Stimulated activated CD8-positive, alpha-beta memory T cell treated with anti-CD3 and anti-CD28 coated beads, Interleukin-7, amount 100 ng/mL, for 4 hours (primary cell): ENCODE results near the gene GPR155.
A peak's percentile ranks its signal among the peaks of the same experiment; 100 is the strongest.

Experiments
- DNase-seq, 2 donors: peaks; one replicate each; pipeline ENCODE4 v3.0.0-alpha.2; 2020; ENCODE audit warnings: low read depth in 2 of 2

GPR155 gene, protein sequence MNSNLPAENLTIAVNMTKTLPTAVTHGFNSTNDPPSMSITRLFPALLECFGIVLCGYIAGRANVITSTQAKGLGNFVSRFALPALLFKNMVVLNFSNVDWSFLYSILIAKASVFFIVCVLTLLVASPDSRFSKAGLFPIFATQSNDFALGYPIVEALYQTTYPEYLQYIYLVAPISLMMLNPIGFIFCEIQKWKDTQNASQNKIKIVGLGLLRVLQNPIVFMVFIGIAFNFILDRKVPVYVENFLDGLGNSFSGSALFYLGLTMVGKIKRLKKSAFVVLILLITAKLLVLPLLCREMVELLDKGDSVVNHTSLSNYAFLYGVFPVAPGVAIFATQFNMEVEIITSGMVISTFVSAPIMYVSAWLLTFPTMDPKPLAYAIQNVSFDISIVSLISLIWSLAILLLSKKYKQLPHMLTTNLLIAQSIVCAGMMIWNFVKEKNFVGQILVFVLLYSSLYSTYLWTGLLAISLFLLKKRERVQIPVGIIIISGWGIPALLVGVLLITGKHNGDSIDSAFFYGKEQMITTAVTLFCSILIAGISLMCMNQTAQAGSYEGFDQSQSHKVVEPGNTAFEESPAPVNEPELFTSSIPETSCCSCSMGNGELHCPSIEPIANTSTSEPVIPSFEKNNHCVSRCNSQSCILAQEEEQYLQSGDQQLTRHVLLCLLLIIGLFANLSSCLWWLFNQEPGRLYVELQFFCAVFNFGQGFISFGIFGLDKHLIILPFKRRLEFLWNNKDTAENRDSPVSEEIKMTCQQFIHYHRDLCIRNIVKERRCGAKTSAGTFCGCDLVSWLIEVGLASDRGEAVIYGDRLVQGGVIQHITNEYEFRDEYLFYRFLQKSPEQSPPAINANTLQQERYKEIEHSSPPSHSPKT

DNA sequence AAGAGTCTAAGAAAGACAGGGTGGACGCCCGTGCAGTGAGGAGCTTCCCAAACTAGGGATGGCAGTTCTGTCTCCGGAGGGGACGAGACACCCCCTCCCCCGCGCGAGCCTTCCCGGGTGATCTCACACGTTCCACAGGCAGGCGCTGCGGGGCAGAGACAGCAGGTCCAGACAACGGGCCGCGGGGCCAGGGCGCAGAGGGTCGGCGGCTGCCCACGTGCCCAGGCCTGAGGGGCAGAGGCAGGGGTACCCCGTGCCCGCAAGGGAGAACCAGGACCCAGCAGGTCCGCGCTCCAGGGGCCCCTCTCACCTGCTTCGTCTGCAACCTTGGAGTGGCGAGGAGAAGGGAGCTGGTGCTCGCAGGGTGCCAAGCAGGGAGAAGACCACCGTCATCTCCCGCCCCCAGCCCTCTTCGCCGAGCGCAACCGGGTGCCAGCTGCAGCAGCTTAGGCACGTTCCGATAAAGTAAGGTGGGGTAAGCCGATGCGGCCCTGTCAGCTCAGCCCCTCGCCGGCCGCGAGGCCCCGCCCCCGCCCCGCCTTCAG is at the start of gene GPR155:
Gene GPR155, minus strand, starts transcription at position 467 of the 545 bp plus-strand sequence. CDS start 5,073 bp downstream, outside the sequence.
- DNase-seq, result peak in 1 of 2 donors; percentile 19

DNA sequence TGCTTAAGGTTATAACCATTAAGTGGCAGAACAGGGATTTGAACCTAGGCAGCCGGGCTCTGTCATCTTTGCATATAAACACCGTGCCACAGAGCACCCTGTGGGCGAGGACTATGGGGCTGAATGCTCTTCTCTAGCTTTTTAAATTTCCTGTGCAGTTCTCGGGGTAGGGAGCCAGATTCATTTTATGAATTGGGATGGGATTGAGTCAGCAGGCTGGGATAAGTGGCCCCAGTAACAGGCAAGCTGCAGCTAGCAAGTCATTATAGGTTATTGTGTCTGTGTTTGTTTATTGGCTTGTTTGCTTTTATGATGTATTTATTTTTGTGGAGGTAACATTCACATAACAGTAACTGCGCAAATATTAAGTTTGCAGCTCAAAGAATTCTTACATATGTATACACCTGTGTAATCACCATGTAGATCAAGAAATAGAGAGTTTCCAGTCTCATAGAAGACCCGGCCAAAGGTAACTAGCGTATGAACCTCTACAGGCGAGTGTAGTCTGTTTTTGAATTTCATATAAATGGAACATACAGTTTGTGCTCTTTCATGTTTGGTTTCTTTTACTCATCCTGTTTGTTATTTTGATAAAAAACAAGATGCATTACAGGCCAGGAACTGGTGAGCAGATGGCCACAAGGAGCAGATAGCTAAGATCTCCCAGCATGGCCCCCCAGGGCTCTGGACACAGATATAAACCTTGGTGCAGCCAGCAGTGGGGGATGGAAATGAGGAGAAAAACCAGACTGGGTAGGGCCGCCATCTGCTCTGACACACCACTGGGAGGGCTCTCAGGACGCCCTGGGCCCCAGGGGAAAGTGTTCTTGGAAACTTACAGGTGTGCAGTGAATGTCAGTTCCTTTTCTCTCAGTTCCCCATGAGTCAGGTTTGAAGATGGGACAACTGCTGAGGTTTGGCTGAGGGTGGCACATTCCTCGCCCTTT is 49.2 kb upstream of the GPR155 start:
- DNase-seq, result no peak

DNA sequence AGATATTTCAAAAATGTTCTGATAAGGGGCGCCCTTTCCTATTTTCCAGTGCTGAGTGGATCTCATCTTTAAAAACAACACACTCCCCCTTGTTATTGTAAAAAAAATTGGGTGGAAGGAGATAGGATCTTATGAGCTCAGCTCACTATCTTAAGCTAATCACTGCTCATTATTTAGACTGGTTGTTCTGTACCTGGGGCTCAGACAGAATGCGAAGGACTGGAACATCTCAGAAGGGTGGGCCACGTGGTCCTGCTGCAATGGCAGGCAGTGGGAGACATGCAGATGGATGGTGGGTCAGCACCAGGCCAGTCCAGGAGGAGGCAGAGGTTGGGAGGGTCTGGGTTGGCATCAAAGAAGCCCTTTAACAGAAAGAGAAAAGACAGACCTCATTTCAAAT is 48.3 kb upstream of the GPR155 start:
- DNase-seq, result no peak

DNA sequence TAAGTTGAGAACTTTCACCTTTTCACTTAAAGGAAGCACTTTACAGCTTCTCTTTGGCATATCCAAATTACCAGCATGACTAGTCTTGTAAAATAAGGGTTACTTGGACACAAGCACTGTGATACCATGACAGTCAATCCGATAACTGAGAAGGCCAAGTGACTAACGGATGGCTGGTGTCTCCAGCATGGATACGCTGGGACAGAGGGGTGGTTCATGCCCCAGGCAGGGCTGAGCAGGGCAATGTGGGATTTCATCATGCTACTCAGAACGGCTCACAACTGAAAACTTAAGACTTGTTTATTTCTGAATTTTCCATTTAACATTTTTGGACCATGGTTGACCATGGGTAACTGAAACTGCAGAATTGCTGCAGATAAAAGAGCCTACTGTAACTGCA is 43.1 kb upstream of the GPR155 start:
- DNase-seq, result no peak

DNA sequence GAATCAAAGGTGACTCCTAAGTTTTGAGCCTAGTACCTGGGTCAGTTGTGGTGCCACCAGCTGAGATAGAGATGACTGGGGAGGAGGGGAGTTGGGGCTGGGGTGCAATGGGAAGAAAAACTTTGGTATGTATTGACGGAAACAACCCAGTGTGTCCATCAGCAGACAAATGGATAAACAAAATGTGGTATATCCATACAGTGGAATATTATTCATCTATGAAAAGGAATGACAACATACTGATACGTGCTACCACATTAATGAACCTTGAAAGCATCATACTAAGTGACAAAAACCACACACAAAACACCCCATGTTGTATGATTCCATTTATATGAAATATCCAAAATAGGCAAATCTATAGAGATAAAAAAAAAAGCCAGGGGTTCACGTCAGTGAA is 41.1 kb upstream of the GPR155 start:
- no peak for DNase-seq

DNA sequence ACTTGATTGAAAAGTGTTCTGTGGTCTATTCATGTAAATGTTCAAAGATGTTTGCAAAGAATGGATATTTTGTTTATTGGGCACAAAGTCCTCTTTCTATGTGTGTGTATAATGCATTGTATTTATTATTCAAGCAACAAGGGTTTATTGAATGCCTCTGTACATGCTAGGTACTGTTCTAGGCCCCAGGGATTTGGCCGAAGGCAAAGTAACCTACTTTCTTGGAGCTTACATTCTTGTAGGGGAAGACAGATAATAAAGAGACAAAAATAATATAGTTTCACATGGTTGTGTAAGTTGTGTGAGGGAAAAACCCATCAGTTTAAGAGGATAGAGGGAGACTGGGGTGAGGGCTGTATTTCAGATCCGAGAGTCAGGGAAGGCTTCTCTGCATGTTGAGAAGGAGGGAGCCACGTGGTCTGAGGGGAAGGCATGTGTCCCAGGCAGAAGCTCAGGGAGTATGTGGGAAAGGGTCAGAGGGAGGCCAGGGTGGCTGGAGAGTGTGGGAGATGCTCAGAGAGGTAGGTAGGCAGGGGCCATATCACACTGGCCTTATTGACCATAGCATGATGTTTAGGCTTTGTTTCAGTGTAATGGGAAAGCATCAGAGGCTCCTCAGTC is 40.4 kb upstream of the GPR155 start:
- DNase-seq, result no peak

DNA sequence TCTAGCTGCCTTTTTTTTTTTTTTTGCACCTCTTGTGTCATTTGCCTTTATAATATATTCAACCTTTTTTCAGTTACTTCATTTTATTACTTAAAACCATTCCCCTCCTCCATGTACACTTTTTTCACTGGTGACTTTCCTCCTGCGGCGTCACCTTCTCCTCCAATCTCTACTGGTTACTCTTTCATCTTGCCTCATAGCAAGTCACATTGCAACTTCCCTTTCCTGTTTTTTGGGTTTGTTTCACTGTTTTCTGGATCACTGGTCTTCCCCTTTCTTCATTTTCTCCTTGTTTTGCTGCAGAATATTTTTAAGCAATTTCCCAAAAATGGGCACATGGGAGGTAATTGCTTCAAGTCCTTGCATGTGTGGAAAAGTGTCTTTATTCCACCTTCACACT is 37.7 kb upstream of the GPR155 start:
- DNase-seq, result no peak

DNA sequence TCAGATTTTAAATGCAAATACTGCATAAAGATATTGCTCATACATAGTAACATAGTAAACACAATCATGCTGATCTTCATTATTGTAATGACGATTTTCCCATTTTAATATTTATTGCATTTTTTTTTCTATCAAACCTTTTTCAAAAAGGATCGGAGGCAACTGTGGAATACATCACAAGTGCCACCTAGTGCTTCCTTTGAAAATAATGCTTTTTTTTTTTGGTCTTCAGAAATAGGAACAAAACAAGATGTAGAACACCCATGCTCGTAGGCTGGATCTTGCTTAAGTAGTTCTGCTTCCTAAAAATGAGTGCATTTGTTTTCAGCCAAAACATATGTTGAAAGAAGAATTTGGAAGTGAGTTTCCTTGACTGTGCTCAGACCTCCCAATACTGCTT is 35.7 kb upstream of the GPR155 start:
- DNase-seq, result no peak

DNA sequence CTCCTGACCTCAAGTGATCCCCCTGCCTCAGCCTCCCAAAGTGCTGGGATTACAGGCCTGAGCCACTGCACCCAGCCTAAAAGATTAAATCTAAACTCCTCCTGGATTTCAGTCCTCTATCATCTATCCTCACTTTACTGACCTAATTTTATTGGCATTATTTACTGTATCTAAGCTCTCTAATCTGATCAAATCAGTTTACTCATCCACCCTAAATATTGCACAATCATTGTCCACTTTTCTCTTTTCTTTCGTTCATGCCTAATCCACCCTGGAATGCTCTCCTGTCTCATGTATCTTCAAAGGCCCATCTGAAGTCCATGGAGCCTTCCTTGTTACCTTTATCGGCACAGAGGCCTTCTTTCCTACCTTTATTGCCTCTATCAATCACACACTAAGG is 31.6 kb upstream of the GPR155 start:
- DNase-seq, result no peak

DNA sequence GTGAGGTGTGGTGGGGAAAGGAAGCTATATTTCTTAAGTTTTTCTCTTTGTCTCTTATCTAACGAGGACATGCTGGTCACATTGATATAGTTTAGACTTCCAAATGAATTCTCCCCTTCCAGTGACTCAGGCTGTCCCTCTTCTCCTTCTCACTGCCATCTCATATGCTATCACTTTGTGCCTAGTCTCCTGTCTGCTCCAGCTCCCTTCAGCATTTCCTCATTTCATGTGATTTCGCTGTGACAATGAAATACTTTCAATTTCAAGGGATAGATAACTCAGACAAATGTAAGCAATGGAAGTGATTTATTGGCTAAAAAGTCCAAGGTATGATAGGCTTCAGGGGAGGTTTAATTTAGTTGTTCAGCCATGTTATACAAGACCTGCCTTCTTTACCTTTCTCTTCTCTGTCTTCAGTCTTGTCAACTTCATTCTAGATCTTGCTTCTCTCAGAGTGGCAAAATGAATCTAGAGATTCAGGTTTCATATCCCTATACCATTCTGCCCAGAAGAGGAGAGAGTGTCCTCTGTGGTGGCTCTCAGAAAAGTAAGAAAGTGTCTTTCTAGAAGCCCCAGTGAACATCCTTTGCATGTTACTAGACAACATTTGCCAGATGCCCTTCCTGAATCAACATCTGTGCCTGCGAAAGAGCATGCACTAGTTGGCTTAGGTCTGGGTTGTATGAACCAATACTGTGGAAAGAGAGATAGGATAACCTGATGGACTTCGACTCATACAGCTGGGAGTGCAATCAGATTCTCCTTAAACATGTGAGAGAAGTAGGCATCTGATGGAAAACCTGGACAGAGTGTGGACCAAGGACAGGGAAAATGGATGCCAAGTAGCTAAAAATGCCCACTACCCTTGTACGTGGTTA is 29.9 kb upstream of the GPR155 start:
- no peak for DNase-seq

DNA sequence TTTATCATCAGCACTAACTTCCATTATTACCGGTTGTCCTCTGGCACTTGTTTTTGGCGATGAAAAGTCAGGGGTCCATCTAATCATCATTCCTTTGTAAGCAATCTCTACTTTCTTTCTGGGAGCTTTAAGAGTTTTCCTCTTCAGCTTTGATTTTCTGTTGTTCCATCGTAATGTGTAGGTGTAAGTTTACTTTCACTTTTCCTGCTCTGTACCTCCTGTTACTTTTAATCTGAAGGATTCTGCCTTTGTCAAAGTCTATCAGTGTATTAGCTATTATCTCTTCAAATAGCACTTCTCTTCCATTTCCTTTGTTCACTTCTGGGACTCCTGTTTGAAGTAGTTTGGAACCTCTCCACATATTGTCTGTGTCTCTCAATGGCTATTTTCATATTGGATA is 25.5 kb upstream of the GPR155 start:
- DNase-seq, result no peak

DNA sequence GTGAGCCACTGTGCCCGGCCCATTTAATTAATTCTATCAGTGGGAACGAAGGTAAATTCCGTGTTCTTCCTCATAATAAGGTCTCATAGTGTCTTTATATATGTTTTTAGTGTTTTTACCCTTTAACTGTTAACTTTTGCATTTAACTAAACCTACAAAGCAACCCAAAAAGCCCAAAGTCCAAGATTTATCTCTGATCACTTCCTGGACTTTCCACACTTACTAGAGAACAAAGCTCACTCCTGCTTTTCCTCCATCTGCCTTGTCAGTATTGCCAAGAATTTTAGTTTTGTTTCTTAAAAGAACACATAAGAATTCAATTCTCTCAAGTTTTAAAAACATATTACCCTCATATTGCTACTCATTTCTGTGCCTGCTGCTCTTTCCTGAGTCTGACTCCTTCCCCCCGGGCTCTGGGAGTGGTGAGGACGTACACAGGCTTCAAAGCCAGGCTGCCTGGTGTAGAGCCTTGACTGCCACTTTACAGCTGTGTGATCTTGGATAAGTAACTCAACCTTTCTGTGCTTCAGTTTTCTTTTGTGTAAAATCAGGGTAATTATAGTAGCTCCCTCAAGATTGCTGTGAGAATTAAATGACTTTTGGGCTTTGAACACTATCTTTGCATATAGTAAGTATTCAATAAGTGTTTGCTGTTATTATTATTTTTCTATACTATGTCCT is 24.9 kb upstream of the GPR155 start:
- DNase-seq, result no peak

DNA sequence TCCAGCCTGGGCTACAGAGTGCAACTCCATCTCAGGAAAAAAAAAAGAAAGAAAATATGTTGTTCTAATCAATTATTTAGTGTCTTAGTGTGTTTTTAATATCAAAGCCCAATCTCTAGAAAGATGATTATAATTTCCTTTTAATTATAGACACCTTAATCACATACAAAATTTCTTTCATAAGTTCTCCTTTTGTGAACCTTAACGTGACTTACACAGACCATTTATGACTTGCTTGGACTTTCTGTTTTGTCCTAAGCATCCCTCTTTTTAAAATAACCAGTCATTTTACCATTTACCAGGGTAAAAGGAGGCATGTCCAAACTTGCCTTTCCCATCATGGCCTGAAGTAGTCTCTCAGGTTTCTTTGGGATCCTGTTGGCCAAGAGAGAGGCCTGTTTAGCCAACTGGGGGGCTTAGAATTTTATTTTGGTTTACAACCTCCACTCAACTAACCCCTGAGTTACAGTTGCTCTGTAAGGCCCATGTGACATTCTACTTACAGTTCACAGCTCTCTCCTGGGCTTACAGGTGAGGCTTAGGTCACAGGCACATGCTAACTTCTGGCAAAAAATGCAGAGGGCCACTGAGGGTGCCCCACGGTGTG is 23.9 kb upstream of the GPR155 start:
- no peak for DNase-seq

DNA sequence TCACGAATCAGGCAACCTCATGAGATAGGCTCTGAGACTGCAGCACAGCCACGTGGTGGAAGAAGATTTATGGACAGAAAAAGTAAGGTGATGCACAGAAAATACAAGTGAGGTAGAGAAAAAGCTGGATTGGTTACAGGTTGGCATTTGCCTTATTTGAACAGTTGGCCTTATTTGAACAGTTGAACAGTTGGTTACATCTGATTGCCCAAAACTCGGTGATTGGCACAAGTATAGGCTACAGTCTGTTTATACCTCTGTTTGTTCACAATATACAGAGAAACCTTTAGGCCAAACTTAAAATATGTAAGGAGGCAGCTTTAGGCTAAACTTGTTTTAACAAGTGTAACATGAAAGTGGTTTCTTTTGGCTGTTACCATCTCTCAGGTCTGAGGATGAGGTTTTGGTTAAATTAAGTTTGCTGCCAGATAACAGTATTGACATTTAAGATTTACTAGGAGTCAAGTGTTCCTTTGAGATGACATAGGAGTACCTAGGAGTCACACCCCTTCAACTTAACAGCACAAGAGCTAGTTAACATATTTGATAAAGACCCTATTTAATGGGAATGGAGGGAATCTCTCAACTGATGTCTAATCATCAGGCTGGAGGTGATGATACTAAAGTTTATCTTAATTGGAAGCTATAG is 16.5 kb upstream of the GPR155 start:
- no peak for DNase-seq

DNA sequence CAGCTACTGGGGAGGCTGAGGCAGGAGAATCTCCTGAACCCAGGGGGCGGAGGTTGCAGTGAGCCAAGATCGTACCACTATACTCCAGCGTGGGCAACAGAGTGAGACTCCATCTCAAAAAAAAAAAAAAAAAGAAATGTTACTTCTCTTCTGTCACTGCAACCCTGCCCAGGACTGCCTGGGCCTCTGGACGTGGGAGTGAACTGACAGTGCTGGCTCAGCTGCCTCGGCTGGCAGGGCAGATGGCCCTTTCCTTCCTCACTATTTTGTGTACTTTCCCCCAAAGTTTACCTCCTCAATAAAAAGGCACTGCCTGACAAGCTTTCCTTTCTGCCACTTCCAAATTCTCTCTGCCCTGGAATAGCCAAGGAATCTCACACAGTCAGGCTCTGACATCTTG is 12.5 kb upstream of the GPR155 start:
- DNase-seq, result no peak

DNA sequence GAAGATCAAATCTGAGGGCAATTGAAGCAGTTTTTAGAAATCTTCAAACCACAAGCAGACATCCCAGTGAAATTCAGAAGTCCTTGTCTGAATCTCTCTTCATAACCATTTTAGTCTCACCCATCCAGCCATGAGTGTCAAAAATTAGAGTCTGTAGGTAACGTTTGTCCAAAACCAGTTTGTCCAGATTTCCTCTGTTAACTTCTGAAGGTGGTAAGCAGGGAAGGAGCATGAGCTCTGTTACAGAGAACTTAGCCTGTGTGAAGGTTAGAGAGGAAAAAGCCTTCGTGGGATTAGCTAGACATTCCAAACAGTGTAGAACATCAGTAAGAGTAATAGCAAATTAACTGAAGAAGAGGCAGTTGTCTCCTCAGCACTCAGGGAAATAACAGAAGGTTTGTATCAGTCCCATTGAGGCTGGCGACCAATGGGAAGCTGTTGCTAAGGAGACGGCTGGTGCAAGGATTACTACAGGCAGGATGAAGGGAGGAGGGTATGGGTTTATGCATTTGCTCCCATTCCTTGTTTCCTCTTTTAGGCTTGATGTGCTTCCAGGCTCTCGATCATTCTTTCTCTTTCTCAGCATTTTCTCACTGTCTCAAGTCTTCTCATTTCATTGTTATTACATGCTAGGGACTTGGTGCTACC is 8.7 kb upstream of the GPR155 start:
- no peak for DNase-seq

DNA sequence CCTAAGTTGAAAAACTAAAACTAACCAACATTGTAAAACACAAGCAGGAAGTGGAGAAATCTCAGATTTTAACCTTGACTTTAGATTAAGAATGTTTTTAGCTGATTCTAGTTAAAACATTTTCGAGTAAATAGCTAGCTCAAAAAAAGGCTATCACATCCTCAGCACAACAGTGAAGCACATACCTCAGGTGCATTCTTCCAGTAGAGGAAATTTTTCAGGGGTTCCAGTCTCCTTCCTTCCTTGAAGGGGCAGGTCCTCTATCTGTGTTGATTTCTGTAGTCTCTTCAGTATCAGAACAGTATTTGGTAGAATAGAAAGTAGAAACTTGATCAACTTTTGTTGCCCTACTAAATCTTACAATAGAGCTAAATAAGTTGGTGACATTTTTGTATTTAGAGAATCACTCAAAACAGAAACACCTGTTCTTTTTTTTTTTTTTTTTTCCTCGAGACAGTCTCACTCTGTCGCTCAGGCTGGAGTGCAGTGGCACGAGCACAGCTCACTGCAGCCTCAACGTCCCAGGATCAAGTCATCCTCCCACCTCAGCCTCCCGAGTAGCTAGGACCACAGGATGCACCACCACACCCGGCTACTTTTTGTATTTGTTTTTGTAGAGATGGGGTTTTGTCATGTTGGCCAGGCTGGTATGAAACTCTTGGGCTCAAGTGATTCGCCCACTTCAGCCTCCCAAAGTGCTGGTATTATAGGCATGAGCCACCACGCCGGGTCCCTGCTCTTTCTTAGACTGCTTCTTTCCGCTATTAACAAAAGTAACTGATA is 6.9 kb upstream of the GPR155 start:
- DNase-seq, result no peak
